Measurements from ENCODE around the gene ADGRD1.

DNA sequence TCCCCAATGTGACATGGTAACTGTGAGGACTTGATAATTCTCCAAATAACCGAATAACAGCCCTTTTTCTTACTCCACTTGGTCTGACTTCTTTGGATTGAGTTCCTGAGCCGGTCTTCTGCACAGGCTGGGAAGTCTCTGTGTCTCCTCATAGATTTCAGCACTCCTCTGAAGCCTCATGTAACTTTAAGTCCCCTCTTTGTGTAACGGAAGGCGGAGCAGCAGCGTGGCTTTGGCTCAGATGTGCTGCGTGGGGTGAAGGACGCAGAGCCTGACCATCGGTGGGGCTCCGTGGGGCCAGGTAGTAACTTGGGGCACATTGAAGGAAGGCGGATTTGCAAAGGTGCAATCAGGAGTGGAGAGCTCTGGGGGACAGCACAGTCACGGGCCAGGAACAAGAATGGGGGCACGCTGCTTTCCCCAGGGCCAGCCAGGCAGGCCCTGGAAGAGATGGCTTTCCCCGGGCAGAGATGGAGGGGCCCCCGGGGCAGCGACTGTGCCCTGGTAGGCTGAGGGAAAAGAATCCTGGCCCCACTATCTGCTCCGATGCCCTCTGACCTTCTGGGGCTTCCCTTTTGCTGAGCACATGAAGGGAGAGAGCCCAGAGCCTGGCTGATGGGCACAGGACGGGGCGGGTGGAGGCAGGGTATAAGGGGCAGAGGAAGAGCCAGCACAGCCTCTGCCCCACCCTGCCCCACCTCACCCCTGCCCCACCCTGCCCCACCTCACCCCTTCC lies 56.9 kb downstream of the ADGRD1 start:
- TF ChIP-seq, protein P1, sequence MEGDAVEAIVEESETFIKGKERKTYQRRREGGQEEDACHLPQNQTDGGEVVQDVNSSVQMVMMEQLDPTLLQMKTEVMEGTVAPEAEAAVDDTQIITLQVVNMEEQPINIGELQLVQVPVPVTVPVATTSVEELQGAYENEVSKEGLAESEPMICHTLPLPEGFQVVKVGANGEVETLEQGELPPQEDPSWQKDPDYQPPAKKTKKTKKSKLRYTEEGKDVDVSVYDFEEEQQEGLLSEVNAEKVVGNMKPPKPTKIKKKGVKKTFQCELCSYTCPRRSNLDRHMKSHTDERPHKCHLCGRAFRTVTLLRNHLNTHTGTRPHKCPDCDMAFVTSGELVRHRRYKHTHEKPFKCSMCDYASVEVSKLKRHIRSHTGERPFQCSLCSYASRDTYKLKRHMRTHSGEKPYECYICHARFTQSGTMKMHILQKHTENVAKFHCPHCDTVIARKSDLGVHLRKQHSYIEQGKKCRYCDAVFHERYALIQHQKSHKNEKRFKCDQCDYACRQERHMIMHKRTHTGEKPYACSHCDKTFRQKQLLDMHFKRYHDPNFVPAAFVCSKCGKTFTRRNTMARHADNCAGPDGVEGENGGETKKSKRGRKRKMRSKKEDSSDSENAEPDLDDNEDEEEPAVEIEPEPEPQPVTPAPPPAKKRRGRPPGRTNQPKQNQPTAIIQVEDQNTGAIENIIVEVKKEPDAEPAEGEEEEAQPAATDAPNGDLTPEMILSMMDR (IDR thresholded peaks at IDR 0.05), result no peak
- no peak for TF ChIP-seq POLR2A (IDR thresholded peaks at IDR 0.05)
